T-helper 2 cell treated with Interferon-gamma antibody and Interleukin-4, amounts not matched to agents 5 μg/mL and 100 μg/mL, for 36 hours (primary cell): Measurements from ENCODE around the gene HTT.

Experiments used
- DNase-seq: peaks from one replicate; pipeline ENCODE4 v3.0.0; 2021; ENCODE audit warnings: low spot score
- H3K27ac Mint-ChIP-seq: one replicate; pipeline ENCODE4 v1.8.0; 2021; ENCODE audit warnings: mild to moderate bottlenecking, mixed read lengths
- H3K27me3 Mint-ChIP-seq: one replicate; pipeline ENCODE4 v1.8.0; 2021; ENCODE audit warnings: low read depth, mixed read lengths
- H3K36me3 Mint-ChIP-seq: one replicate; pipeline ENCODE4 v1.8.0; 2021; ENCODE audit warnings: low read depth, mixed read lengths
- H3K4me1 Mint-ChIP-seq: one replicate; pipeline ENCODE4 v1.8.0; 2021; ENCODE audit warnings: low read depth, mixed read lengths
- H3K4me3 Mint-ChIP-seq: one replicate; pipeline ENCODE4 v1.8.0; 2022; ENCODE audit warnings: mild to moderate bottlenecking, moderate library complexity, mixed read lengths
- H3K9me3 Mint-ChIP-seq: one replicate; pipeline ENCODE4 v1.8.0; 2021; ENCODE audit warnings: mixed read lengths

The HTT gene

DNA sequence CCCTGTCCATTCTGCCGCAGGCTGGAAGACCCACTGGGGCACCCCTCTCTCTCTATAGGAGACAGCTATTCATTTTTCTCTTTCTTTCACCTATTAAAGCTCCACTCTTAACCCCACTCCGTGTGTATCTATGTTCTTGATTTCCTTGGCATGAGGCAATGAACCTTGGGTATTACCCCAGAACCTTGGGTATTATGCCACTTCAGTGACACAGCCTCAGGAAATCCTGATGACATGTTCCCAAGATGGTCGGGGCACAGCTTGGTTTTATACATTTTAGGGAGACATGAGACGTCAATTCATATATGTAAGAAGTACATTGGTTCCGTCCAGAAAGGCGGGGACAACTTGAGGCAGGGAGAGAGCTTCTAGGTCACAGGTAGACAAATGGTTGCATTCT, 13.5 kb upstream of the HTT start:
- Mint-ChIP-seq H3K27me3 (peaks cover 2% of the 10 kb centered on the region), H3K4me1 (peaks cover 1% of the 10 kb centered on the region), H3K36me3 (peaks cover 4% of the 10 kb centered on the region), H3K9me3 (peaks cover 14% of the 10 kb centered on the region), H3K4me3 (no peak overlapping the region), H3K27ac (no peak overlapping the region)
- DNase-seq = no peak

DNA sequence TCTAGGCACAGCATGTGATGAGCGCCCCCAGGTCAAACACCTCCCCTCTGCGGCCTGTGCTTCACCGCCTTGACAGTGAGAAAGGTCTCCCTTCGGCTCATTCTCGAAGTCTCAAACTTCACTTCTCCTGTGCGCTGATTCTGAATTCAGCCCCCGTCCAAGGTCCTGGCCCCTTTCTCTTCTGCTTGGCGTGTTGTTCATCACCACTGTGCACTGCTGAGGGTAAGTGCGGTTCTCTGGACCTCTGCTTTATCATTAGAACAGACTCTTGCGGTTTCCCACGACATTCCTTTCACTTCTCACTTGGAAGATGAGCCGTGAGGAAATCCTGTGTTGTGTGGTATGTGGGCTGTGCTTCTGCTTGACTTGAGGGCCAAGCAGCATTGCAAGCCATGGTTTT, 12.0 kb upstream of the HTT start:
- no peak for DNase-seq
- H3K27me3 Mint-ChIP-seq = peaks cover 2% of the 10 kb centered on the region
- no peaks in the 10 kb centered on the region for H3K9me3 Mint-ChIP-seq
- H3K27ac Mint-ChIP-seq = no peak overlapping the region
- H3K4me3 Mint-ChIP-seq = no peak overlapping the region
- H3K36me3 Mint-ChIP-seq = no peaks in the 10 kb centered on the region
- peaks cover 1% of the 10 kb centered on the region for H3K4me1 Mint-ChIP-seq

DNA sequence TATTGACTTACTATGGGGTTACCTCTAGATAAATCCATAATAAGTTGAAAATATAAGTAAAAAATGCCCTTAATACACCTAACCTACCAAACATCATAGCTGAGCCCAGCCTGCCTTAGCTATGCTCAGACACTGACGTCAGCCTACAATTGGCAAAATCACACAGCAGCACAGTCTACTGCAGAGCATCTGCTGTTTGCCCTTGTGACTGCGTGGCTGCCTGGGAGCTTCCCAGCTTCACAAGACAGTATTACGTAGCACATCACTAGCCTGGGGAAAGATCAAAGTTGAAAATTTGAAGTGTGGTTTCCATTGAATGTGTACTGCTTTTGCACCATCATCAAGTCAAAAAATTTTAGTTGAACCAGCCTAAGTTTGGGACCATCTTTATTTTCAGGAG, 8.9 kb upstream of the HTT start:
- no peak for DNase-seq
- Mint-ChIP-seq H3K9me3 (no peaks in the 10 kb centered on the region), H3K4me3 (no peak overlapping the region), H3K27me3 (peaks cover 2% of the 10 kb centered on the region), H3K27ac (no peak overlapping the region), H3K36me3 (no peaks in the 10 kb centered on the region), H3K4me1 (no peaks in the 10 kb centered on the region)

DNA sequence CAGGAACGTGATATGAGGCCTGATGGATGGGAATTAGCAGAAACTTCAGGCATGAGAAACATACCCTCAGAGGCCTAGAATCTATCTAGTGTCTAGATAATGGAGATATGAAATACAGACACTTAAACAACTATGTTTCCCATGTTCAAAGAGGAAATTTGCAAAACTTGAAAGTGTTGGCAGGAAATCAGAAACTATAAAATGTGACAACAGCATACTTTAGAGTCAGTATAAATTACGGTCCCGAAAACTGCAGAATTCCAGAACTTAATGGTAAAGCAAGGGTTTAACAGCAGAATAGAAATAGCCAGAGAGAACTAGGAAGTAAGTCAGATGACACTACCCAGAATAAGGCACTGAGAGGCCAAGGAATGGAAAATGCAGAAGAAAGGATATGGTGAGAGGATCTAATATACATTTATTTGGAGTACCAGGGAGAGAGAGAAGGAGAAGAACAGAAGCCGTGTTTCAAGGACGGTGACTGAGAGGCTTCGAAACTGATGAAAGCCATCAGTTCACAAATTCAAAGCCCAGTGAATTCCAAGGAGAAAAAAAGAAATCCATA, 7.6 kb upstream of the HTT start:
- Mint-ChIP-seq H3K27me3 (peaks cover 2% of the 10 kb centered on the region), H3K27ac (no peak overlapping the region), H3K4me3 (no peak overlapping the region), H3K4me1 (no peaks in the 10 kb centered on the region), H3K9me3 (no peaks in the 10 kb centered on the region), H3K36me3 (no peaks in the 10 kb centered on the region)
- DNase-seq = no peak

DNA sequence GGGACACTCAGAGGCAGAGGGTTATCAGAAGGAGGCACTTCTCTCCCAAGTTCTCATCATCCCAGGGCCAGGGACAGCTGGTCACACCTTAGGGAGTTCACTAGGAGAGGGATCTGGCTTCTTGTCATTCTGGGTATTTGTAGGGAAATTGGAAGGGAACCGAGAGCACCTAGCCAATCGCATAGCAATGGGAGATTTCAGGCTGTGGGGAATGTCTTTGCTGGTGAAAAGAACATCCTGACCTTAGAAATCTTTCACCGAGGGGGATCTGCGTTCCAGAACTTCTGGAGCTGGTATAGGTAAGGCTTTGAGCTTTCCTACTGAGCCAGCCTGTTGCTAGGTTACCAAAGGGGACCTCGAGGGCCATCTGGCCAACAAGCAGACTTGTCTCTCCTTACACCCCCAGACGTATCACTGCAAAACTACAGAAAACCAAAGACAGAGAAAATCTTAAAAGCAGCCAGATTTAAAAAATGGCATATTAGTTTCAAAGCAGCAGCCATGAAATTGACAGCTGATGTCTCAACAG, 6.9 kb upstream of the HTT start:
- Mint-ChIP-seq H3K27me3 (peaks cover 1% of the 10 kb centered on the region), H3K4me3 (no peak overlapping the region), H3K36me3 (no peaks in the 10 kb centered on the region), H3K4me1 (no peaks in the 10 kb centered on the region), H3K27ac (no peak overlapping the region), H3K9me3 (no peaks in the 10 kb centered on the region)
- no peak for DNase-seq

DNA sequence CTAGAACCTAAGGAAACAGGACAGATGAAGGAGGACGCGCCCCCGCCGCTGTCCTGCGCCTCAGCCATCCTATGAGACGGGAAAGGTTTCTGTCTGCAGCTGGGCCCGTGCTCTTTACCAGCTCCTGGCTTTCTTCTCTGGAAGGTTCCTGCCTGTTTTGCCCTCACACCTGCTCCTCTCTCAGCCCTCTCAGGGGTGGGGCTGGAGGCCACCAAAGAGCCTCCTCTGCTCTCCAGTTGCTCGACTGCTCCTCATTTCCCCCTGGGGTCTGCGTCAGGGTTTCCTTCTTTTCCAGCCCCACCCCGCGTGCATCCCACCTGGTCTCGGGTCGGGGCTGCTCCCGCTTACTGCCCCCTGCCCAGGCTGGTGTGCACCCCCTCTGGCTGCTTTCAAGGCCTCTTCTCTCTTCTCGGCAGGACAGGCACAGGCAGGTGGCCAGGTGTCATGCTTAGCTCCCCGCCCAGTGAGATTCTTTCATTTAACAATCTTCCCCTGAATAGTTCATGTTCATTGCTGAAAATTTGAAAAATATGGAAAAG, 4.8 kb upstream of the HTT start:
- Mint-ChIP-seq H3K36me3 (no peaks in the 10 kb centered on the region), H3K9me3 (no peaks in the 10 kb centered on the region), H3K27me3 (no peaks in the 10 kb centered on the region), H3K27ac (no peak overlapping the region), H3K4me3 (no peak overlapping the region), H3K4me1 (no peaks in the 10 kb centered on the region)
- no peak for DNase-seq

DNA sequence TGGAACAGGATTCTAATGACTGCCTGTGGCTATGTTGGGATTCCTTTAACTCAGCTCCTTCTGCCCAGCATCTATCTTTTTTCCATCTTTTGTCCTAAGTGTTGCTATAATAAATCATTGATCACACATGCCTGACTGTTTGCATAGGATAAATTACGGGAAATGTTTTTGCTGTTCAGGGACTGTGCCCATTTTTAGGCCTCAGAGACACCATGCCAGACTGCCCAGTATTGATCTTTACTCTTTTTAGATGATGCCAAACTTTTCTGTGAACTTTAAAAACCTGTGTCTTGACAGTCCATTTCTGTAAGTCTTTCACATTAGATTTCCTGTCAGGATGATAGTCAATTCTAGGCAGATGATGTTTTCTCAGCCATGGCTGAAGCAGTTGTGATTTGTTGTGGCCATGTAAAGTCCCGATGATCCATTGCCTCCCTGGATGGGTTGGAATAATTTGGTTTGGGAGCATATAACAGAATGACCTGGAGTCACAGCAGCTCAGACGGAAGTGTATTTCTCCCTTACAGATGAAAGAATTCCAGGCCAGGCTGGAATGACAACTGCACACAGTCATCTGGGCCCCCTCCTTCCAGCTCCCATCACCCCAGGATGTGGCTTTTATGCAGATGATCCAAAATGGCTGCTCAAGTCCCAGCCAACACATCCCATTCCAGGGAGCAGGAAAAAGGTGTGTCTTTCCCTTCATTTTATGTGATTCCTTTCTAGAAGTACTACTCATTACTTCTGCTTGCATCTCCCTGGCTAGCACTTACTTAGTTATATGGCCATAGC, 3.6 kb upstream of the HTT start:
- Mint-ChIP-seq H3K4me3 (no peak overlapping the region), H3K4me1 (peaks cover 3% of the 10 kb centered on the region), H3K27me3 (no peaks in the 10 kb centered on the region), H3K36me3 (no peaks in the 10 kb centered on the region), H3K9me3 (no peaks in the 10 kb centered on the region), H3K27ac (no peak overlapping the region)
- no peak for DNase-seq

DNA sequence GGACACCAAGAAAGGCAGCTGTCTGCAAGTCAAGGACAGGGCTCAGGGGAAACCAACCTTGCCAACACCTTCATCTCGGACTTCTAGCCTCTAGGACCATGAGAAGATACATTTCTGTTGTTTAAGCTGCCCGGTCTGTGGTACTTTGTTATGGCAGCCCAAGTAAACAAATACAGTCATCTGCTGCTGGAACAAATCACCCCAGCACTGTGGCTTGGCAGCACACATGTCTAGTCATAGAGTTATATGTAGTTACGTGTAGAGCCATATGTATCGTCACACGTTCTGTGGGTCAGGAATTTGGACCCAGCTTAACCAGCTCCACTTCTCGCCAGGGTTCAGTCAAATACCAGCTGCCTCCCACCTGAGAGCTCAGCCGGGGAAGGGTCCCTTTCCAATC, 2.7 kb upstream of the HTT start:
- Mint-ChIP-seq H3K36me3 (no peaks in the 10 kb centered on the region), H3K4me1 (peaks cover 7% of the 10 kb centered on the region), H3K27ac (no peak overlapping the region), H3K4me3 (no peak overlapping the region), H3K9me3 (no peaks in the 10 kb centered on the region), H3K27me3 (no peaks in the 10 kb centered on the region)
- no peak for DNase-seq

DNA sequence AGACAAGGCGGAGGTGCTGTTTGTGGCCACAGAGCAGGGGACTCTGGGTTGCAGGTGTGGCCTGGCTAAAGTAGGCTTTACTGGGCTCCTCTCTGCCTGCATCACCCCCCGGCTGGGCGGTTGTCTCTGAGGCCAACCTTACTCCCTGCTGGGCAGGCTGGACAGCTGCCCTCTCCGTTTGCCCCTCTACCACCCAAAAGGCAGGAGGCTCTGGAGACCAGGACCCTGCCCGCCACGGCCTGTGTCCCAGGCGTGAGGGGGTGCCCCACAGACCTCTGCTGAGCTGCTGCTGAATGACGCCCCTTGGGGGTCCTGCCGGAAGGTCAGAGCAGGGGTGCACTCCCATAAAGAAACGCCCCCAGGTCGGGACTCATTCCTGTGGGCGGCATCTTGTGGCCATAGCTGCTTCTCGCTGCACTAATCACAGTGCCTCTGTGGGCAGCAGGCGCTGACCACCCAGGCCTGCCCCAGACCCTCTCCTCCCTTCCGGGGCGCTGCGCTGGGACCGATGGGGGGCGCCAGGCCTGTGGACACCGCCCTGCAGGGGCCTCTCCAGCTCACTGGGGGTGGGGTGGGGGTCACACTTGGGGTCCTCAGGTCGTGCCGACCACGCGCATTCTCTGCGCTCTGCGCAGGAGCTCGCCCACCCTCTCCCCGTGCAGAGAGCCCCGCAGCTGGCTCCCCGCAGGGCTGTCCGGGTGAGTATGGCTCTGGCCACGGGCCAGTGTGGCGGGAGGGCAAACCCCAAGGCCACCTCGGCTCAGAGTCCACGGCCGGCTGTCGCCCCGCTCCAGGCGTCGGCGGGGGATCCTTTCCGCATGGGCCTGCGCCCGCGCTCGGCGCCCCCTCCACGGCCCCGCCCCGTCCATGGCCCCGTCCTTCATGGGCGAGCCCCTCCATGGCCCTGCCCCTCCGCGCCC, 1.1 kb upstream of the HTT start:
- H3K36me3 Mint-ChIP-seq = peaks cover 1% of the 10 kb centered on the region
- H3K4me1 Mint-ChIP-seq = peaks cover 14% of the 10 kb centered on the region
- H3K27me3 Mint-ChIP-seq = no peaks in the 10 kb centered on the region
- H3K27ac Mint-ChIP-seq = no peak overlapping the region
- H3K9me3 Mint-ChIP-seq = no peaks in the 10 kb centered on the region
- DNase-seq = no peak
- no peak overlapping the region for H3K4me3 Mint-ChIP-seq

DNA sequence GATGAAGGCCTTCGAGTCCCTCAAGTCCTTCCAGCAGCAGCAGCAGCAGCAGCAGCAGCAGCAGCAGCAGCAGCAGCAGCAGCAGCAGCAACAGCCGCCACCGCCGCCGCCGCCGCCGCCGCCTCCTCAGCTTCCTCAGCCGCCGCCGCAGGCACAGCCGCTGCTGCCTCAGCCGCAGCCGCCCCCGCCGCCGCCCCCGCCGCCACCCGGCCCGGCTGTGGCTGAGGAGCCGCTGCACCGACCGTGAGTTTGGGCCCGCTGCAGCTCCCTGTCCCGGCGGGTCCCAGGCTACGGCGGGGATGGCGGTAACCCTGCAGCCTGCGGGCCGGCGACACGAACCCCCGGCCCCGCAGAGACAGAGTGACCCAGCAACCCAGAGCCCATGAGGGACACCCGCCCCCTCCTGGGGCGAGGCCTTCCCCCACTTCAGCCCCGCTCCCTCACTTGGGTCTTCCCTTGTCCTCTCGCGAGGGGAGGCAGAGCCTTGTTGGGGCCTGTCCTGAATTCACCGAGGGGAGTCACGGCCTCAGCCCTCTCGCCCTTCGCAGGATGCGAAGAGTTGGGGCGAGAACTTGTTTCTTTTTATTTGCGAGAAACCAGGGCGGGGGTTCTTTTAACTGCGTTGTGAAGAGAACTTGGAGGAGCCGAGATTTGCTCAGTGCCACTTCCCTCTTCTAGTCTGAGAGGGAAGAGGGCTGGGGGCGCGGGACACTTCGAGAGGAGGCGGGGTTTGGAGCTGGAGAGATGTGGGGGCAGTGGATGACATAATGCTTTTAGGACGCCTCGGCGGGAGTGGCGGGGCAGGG, 568 bp downstream of the HTT start:
- Mint-ChIP-seq H3K4me1 (peaks cover 21% of the 10 kb centered on the region), H3K36me3 (peaks cover 2% of the 10 kb centered on the region), H3K27ac (peak overlapping the region; percentile 89), H3K4me3 (peak overlapping the region; percentile 87), H3K27me3 (no peaks in the 10 kb centered on the region), H3K9me3 (no peaks in the 10 kb centered on the region)
- DNase-seq = peak; percentile 45

DNA sequence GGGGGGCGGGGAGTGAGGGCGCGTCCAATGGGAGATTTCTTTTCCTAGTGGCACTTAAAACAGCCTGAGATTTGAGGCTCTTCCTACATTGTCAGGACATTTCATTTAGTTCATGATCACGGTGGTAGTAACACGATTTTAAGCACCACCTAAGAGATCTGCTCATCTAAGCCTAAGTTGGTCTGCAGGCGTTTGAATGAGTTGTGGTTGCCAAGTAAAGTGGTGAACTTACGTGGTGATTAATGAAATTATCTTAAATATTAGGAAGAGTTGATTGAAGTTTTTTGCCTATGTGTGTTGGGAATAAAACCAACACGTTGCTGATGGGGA, 1.1 kb downstream of the HTT start:
- Mint-ChIP-seq H3K27me3 (no peaks in the 10 kb centered on the region), H3K9me3 (no peaks in the 10 kb centered on the region), H3K4me1 (peaks cover 23% of the 10 kb centered on the region), H3K27ac (peak overlapping the region; percentile 89), H3K36me3 (peaks cover 2% of the 10 kb centered on the region), H3K4me3 (peak overlapping the region; percentile 87)
- no peak for DNase-seq

DNA sequence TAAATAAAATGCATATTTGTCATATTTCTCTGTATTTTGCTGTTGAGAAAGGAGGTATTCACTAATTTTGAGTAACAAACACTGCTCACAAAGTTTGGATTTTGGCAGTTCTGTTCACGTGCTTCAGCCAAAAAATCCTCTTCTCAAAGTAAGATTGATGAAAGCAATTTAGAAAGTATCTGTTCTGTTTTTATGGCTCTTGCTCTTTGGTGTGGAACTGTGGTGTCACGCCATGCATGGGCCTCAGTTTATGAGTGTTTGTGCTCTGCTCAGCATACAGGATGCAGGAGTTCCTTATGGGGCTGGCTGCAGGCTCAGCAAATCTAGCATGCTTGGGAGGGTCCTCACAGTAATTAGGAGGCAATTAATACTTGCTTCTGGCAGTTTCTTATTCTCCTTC, 3.3 kb downstream of the HTT start:
- H3K36me3 Mint-ChIP-seq = peaks cover 4% of the 10 kb centered on the region
- peak overlapping the region; percentile 34 for H3K4me3 Mint-ChIP-seq
- no peaks in the 10 kb centered on the region for H3K9me3 Mint-ChIP-seq
- DNase-seq = peak; percentile 23
- peaks cover 30% of the 10 kb centered on the region for H3K4me1 Mint-ChIP-seq
- H3K27ac Mint-ChIP-seq = peak overlapping the region; percentile 41
- H3K27me3 Mint-ChIP-seq = no peaks in the 10 kb centered on the region

DNA sequence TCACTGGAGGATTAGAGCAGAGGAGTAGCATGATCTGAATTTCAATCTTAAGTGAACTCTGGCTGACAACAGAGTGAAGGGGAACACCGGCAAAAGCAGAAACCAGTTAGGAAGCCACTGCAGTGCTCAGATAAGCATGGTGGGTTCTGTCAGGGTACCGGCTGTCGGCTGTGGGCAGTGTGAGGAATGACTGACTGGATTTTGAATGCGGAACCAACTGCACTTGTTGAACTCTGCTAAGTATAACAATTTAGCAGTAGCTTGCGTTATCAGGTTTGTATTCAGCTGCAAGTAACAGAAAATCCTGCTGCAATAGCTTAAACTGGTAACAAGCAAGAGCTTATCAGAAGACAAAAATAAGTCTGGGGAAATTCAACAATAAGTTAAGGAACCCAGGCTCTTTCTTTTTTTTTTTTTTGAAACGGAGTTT, 5.2 kb downstream of the HTT start:
- Mint-ChIP-seq H3K4me3 (no peak overlapping the region), H3K27ac (no peak overlapping the region), H3K4me1 (peaks cover 36% of the 10 kb centered on the region), H3K9me3 (no peaks in the 10 kb centered on the region), H3K36me3 (peaks cover 8% of the 10 kb centered on the region), H3K27me3 (no peaks in the 10 kb centered on the region)
- DNase-seq = no peak
